Inflammatory macrophage treated with lipopolysaccharide for 4 hours (primary cell): Measurements from ENCODE around the gene MADCAM1.
"Not testable (repeated sequence)": the region's sequence is repeated elsewhere in the genome, so short reads cannot be mapped to it uniquely, and the experiment has no call there.

Experiments used
- DNase-seq: peaks from one replicate; pipeline ENCODE4 v3.0.0-alpha.2; 2020

MADCAM1 gene

GRCh38 chr19:465056-465816 lies 31.1 kb upstream of the MADCAM1 start:
- DNase-seq = no peak

GRCh38 chr19:467554-467953 lies 28.7 kb upstream of the MADCAM1 start:
- DNase-seq = no peak

DNA sequence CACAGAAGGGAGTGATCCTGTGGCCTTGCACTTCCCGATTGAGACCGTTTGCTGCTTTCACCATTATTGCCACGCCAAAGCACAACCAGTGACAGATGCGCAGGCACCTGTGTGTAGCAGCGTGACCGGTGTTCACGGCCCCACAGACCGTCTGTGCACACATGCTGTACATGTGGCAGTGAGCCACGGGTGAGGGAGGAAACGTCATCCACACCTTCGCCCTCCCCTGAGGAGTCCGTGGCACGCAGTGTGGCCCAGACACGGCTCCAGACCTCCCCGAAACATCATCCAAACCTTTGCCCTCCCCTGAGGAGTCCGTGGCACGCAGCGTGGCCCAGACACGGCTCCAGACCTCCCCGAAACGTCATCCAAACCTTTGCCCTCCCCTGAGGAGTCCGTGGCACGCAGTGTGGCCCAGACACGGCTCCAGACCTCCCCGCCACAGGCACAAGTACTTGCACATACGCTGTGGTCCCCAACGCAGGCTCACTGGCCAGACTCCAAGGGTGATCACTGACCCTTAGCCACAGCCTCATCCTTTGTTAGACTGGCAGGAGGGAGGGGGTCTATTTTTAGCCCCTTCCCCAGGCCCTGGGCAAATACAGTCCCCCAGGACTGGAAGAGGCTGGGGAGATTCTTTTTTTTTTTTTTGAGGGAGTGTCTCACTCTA lies 27.6 kb upstream of the MADCAM1 start:
- DNase-seq = no peak

- DNase-seq = no peak
Measured at GRCh38 chr19:469833-470232, 26.5 kb upstream of the MADCAM1 start.

GRCh38 chr19:470701-471100 lies 25.6 kb upstream of the MADCAM1 start:
- no peak for DNase-seq

DNA sequence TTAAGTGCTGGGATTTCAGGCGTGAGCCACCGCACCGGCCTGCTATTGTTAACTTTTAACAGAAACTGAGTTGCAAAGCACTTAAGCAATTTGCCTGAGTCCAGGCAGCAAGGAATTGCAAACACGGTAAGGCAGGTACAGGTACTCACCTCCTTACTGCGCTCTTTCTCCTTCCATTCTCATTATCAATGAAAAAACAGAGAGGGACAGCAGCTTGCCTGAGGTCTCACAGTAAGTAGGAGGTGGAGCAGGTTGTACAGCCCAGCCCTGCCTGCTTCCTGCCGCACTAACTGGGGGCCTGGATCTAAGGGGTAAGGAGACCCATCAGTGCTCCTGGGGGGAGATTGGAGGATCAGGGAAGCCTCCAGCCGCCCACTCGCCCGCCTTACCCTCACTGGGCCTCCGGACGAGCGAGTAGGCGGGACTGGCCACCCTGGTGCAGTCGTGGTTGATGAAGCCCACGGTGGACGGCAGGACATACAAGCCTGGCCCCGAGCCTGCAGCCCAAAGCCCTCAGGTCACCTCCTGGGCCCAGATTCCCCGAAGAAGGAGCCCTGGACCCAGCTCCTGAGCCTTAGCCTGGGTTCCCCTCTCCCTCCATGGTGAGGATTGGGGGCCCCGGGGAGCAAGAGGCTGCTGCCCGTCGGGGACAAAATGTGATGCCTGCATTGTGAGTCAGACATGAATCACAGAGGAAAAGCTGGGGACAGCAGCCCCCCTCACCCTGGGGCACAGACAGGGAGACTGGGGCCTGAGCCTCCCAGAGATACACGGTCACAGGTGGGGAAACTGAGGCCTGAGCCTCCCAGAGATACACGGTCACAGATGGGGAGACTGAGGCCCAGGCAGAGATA lies 24.1 kb upstream of the MADCAM1 start:
- no peak for DNase-seq

DNA sequence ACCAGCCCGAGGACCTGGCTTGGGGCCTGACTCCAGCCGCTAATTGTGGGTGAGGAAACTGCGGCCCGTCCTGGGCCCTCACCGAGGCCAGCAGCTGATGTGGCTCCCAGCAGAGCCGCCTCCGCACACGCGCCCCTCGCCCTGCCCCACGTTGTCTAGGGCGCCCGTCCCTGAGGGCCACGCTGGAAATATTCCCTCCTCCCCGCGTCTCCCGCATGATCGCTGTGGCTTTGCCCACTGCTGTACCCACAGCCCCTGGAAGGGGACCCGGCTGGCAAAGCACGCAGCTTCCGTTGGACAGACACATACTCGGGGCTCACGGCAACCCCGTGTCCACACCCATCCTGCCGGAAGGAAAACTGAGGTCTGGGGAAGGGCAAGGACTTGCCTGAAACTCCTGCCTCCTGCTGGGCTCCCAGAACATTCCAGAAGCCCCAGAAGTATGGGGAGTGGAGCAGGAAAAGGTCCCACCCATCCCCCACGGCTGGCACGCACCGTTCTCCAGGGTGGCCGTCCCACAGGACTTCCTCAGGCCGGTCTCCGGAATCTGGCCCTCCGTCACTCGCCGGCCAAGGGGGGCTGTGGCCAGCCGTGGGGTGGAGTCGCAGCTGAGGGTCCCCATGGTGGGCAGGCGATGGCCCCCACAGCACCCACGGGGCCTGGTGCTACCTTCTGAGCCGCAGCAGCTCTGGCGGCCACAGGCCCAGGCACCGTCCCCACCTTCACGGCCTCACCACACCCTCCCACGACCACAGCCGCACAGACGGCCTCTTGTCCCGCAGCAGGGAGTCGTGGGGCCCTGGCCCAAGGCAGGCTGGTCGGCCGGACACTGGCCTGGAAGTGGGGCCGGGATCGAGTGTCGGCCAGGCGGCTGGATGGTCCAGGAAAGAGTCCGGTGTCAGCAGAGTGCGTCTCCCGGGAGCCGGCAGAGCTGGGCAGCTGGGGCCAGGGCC lies 21.9 kb upstream of the MADCAM1 start:
- no peak for DNase-seq

DNA sequence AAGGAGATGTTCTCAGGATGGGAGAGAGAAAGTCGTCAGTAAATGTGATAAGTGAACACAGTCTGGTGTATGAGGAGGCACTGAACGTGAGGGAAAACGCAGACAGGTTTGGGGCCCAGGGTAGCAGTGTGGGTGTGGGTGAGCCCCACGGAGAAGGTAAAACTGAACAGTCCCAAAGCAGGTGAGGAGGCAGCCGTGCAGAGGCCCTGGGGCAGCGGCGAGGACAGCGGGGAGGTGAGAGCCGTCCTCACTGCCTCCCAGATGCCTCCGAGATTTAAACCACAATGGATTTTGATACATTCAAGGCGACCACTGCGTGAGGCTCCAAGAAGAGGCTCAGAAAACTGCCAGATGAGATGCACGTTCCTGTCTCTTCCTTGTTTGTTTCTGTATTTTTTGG lies 20.9 kb upstream of the MADCAM1 start:
- DNase-seq = no peak

GRCh38 chr19:478236-478903 lies 17.9 kb upstream of the MADCAM1 start:
- DNase-seq = no peak

- no peak for DNase-seq
Measured at GRCh38 chr19:478976-479375, 17.3 kb upstream of the MADCAM1 start.

GRCh38 chr19:480016-480855 lies 16.1 kb upstream of the MADCAM1 start:
- DNase-seq = no peak

DNA sequence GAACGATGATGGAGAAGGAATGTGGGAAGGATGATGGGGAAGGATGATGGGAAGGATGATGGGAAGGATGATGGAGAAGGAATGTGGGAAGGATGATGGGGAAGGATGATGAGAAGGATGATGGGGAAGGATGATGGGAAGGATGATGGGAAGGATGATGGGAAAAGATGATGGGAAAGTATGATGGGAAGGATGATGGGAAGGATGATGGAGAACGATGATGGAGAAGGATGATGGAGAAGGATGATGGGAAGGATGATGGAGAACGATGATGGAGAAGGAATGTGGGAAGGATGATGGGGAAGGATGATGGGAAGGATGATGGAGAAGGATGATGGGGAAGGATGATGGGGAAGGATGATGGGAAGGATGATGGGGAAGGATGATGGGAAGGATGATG lies 15.2 kb upstream of the MADCAM1 start:
- DNase-seq = not testable (repeated sequence)

GRCh38 chr19:482186-483041 lies 13.9 kb upstream of the MADCAM1 start:
- DNase-seq = no peak

DNA sequence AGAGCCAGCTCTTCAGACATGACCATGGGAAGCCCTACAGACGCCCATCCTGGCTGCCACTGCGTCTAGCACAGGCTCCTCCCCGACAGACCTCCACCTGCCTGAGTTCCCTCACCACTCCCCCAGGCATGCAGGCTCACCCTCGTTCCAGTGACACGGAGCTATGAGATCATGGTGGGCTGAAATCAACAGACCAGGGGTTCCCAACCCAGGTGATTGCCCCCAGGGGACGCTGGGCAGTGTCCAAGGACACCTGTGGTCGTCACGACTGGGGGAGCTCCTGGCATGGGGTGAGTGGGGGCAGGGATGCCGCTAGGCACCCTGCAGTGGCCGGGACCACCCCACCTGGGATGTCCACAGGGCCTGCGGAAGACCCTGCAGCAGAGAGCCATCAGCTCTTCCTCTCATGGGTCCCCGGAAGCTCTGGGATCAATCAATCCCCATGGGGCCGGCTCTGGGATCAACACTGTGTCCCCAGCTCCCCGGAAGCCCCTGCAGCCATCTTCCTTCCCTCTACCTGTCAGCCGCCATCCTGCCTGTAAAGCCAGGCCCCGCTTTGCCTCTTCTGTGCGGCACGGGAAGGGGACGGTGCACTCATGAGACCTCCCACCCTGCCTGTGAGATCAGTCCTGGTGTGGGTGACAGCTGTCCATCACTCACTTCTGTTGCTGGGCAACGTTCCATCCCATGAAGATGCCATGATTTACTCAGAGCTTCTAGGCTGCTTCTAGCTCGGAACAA lies 12.8 kb upstream of the MADCAM1 start:
- no peak for DNase-seq

DNA sequence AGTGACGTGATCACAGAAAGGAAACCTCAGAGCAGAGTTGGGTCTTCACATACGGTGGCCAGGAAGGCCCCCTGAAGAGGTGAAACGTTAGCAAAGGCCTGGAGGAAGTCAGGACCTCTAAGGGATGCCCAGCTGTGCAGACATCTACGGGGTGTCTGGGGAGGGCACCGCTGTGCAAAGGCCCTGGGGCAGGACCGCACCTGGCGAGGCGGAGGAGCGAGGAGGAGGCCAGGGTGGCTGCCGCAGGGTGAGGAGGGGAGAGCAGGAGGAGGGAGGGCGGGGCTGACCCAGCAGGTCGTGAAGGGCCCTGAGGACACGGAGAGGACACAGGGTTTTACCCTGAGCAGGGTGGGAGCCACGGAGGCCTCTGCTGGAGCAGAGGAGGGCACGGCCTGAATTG lies 11.8 kb upstream of the MADCAM1 start:
- DNase-seq = no peak

GRCh38 chr19:485077-485476 lies 11.2 kb upstream of the MADCAM1 start:
- DNase-seq = no peak

- DNase-seq = no peak
Measured at GRCh38 chr19:485583-486236, 10.6 kb upstream of the MADCAM1 start.
